COLO668 (cell line): Measurements from ENCODE around the gene ZNF609.

ENCODE experiments used
- DNase-seq: peaks from one replicate; lab custom pipeline; 2025; ENCODE audit not compliant: unreplicated experiment; lab: John Stamatoyannopoulos, UW

Gene ZNF609

DNA sequence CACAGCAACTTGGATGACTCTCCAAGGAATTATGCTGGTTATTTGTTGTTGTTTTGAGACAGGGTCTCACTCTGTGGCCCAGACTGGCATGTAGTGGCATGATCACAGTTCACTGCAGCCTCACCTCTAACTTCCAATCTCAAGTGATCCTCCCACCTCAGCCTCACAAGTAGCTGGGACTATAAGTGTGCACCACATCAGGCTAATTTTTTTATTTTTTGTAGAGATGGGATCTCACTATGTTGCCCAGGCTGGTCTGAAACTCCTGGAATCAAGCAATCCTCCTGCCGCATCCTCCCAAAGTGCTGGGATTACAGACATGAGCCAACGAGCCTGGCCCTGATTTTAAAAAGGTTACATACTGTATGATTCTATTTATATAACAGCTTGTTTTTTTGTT, 252.0 kb downstream of the ZNF609 start:
- DNase-seq: no peak

DNA sequence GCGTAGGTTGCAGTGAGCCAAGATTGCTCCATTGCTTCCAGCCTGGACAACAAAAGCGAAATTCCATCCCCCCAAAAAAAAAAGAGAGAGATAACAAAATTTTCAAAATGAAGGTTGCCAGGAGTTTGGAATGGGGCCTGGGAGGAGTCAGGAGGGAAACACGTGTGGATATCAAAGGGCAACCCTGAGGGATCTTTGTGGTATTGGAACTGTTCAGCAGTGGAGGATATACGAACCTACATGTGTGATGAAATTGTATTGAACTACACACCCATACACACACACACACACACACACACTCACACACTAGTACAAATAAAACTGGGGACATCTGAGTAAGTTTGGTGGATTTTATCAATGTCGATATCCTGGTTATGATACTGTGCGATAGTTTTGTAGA, 253.2 kb downstream of the ZNF609 start:
- DNase-seq: no peak

DNA sequence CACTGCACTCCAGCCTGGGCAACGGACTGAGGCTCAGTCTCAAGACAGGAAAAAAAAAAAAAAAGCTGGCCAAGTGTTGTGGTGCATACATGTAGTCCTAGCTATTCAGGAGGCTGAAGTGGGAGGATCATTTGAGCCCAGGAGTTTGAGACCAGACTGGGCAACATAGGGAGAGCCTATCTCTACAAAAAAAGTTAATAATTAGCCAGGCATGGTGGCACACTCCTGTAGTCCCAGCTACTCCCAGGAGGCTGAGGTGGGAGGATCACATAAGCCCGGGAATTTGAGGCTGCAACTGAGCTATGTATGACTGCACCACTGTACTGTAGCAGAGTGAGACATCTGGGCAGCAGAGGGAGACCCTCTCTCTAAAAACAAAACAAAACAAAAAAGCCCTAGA, 256.1 kb downstream of the ZNF609 start:
- no peak for DNase-seq

DNA sequence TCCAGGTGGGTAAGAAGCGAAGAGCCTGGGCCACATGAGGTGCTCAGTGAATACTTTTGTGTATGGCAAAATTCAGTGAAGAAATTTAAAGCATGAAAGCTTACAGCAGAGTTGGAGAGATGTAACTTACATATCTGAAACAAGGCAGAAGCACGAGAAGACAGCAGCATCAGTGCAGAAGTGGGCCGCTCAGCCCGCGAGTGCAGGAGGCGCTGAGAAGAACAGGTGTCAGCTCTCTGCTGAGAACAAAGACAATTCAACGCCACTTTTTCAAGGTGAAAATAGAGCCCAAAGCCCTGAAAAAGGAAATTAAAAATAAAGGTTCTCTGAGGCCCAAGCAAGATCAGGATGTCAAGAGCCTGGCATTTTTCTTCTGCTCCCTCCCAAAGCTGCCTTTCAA, 256.8 kb downstream of the ZNF609 start:
- DNase-seq: no peak

DNA sequence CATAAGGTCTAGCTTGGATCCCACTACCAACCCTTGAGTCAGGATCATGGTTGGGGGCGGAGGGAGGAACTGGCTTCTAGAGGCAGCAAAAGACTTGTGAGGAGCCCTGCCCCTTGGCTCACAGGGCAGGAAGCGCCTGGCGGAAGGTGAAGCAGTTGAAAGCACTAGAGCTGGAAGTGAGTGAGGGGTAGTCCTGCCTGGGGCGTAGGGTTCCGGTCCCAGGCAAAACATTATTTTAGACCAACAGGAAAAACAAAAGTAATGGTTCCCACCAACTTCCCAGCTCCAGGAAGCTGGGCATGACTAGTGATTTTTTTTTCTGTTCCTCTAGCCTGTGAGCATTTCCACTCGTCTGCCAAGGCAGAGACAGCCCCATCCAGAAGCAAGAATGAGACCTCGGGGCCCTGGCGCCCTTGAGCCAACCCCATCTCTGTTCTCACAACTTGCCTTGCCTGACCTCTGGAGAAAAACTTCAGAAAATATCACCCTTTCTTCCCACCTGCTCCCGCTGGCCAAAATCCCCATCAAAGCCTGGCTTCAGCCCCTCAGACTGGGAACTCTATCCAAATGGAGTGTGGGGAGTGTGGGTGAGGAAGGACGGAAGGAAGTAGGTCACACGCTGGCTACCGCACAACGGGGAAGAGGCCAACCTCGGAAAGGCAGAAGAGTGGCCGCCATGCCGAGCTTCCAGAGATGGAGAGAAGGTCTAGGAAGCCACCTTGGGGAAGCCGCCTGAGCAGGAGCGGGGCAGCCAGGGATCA, 257.5 kb downstream of the ZNF609 start:
- DNase-seq: no peak

DNA sequence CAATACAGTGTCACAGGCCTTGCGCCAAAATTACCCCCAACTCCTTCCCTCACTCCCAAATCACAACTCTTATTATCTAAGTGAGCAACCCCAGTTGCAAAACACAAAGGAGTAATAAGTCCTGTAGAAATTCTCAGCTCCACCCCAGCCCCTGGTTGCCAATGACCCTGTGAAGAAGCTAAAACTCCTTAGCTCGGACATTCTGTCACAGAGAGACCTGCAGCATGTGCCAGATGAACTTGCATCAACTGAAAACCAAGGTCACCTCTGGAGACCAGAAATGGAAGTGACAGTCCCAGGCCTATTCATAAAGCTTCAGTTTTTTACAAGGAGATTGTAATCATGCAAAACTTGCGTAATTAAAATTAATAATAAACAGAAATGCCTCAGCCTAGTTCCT, 259.8 kb downstream of the ZNF609 start:
- no peak for DNase-seq

DNA sequence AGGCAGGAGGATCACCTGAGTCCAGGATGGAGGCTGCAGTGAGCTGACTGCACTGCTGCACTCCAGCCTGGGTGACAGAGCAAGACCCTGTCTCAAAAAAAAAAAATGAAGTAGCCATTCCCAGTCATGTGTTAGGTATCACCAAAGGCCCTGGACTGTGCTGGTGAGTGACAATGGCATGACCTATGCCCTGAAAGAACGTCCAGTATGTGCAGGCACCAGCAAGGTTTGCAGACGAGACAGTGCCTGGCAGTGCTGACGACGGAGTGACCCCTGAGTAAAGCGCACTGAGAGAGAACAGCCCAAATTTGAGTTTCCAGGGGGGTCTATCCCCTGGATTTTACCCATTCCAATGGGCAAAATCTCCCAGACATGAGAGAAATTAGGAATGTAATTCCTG, 269.8 kb downstream of the ZNF609 start:
- DNase-seq: no peak

DNA sequence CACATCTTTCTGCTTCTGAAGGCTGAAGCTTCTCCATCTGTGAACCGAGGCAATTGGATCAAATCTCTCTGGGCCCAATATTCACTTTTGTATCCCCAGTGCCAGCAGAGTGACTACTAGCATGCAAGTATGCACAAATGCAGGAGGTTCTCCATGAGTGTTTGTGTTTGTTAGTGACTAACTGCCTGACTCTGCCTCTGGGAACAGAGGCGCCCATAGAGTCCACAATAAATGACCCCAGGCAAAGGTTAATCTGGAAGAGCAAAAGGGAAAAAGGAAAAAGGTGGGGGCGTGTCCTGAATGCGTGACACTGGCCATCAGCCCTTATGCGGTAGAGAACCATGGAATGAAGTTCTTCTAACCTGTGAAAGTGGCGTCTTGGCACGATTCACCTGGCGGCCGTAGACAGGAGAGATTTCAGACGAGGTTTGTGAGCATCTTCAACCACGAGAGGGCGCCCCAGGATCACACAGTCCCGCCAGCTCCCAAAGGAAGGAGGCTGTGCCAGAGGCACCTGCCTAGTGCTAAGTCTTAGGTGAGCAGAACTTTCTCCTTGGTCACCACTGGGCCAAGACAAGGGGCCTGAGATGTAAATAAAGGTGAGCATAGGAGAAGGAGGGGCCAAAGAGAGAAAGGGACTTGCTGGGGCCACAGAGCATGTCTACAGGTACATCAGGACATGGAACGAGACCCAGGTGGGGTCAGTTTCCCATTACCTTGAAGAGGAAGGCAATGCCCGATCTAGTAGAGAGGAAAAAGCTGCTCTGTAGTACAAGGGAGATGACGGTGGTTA, 270.8 kb downstream of the ZNF609 start:
- DNase-seq: peak; percentile 82

DNA sequence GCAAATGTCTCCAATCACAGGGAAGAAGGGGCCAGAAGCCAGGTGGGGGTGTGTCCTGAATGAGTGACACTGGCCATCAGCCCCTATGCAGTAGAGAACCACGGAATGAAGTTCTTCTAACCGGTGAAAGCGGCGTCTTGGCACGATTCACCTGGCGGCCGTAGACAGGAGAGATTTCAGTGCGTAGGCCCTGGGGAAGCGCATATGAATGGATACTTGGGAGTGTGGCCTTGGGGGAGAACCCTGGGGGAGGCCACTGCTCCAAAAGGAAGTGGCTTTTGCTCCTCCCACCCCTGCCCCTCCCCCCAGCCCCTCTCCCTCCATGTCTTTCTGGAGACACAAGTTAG, 271.4 kb downstream of the ZNF609 start:
- no peak for DNase-seq

DNA sequence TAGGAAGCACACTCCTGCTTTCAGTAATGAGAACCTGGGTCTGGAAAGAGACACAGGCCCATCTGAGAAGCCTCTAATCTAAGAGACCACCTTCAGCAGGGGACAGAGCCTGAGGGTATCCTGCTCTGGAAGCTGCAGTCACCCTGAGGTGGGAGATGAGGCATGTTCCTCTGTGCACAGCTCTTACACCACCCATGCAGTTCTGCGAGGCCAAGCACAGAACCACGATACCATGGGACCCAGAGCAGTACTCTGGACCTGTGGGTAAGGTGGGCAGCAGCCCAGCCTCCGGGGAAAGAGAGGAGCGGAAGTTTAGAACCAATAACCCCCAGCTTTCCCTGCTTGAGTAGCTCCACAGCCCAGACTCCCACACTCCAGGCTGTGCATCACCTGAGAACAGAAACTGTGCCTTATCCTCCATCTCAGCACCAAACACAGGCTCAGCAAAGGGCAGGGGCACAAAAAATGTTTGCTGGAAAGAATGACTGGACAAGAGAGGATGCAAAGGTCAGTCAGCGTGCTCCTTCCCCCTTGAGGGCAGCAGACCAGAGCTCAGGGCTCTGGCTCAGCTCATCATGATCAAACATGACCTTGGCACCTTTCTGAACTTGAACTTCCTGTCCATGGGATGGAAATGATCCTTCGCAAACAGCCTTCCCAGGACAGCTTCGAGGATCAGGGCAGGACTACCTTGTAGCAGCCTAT, 271.9 kb downstream of the ZNF609 start:
- no peak for DNase-seq
